ENCODE results near the gene AMFR. TPM values are rescaled to one million over a fixed set of nuclear protein-coding genes. Genes with fewer than 3 reads are reported as not detected.

The AMFR gene
- total RNA-seq, 1 donor from 2014 or later = 233 TPM

- DNase-seq (ENCODE audit: low read depth) = no peak
Measured at GRCh38 chr16:56424404-56424764, 961 bp downstream of the AMFR start.

- DNase-seq (ENCODE audit: low read depth) = no peak
Measured at GRCh38 chr16:56423584-56424403, 1.6 kb downstream of the AMFR start.

DNA sequence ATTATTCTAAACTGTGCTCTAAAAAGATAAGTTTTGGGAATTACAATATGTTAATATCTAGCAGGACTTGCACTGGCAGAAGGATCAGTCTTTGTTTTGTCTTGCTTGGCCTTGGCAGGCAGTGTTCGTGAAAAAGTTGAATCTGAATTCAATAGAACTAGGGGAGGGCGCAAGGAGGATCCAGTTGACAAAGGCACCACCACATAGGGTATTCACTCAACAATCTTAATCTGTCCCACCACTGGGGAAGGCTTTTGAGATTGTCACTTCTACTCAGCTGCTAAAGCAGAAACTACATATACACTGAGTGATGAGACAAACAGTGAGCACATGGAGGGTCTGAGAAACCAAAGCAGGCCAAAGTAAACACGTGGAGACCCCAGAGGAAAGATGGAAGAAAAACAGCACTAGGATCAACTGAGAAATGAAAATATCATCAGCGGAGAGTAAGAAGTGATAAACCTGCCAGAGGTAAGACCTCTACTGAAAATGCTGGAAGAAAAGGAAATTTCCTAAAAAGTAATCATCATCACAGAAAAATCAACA is 2.4 kb downstream of the AMFR start:
- no peak for DNase-seq (ENCODE audit: low read depth)

- DNase-seq (ENCODE audit: low read depth) = no peak
Measured at GRCh38 chr16:56421976-56422669, 3.2 kb downstream of the AMFR start.

DNA sequence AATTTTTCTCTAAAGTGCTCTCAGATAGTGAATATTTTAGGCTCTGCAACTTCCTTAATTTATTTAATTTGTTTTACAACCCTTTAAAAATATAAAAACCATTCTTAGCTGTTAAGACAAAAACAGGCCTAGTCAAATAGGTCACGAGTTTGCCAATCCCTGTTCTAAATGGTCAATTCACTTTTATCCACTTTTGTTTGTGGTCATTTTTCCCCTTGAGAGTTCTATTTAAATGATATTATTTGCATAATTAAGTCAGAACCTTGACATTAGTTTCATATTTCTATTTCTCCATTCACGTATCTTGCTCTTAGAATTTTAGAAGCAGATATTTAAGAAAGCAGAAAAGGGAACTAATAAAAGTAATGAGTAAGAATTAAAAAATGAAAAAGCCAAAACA is 4.0 kb downstream of the AMFR start:
- no peak for DNase-seq (ENCODE audit: low read depth)

DNA sequence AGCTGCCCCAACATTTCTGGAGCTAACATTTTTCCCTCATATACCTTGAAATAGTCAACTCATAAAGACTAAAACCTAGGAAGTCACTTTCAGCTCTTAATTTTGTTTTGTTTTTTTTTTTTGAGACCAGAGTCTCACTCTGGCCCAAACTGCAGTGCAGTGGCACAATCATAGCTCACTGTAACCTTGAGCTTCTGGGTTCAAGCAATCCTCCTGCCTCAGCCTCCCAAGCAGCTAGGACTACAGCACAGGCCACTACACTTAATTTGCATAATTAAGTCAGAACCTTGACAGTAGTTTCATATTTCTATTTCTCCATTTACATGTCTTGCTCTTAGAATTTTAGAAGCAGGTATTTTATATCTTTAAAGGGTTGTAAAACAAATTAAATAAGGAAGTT is 4.7 kb downstream of the AMFR start:
- DNase-seq (ENCODE audit: low read depth) = no peak

DNA sequence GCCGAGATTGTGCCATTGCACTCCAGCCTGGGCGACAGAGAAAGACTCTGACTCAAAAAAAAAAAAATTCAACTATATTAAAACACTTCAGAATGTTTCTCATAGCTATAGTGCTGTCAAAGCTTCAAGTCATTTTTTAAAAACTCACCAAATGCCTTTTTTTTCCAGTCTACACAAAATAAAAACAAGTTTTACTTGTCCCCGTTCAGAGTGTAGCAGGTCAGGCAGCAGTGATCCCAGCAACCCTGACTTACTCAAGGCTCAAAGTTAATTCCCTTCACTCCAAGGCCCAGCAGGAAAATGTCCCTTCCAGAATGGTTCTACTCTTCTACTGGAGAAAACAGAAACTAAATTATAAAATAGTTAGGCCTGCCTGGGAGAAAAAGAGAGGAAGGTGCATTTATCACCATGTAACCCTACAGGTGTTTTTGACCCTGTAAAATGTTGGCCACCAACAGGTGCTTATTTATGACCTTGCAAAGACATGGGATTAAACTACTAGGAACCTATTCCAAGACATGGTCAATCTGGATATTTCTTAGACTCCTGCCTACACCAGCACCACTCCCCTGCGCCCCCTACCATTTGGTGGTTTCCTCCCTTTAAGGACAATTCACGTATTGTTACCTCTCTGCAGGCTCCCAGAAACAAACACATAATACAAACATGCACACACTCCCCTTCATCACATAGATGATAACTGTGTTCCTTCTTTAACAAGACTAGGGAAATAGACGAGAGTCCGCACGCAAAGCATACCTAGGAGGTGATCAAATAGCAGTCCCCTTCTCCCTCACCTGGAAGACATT is 5.4 kb downstream of the AMFR start:
- no peak for DNase-seq (ENCODE audit: low read depth)

DNA sequence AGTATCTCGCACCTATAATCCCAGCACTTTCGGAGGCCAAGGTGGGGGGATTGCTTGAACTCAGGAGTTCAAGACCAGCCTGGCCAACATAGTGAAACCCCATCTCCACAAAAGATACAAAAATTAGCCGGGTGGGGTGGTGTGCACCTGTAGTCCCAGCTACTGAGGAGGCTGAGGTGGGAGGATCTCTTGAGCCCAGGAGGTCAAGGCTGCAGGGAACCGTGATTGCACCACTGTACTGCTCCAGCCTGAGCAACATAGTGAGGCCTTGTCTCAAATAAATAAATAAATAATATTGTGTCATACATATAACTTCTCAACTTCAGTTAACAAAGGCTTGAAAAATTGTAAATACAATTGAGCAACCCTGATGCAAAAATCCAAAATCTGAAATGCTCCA is 8.2 kb downstream of the AMFR start:
- DNase-seq (ENCODE audit: low read depth) = no peak

GRCh38 chr16:56415875-56416274 is 9.5 kb downstream of the AMFR start:
- no peak for DNase-seq (ENCODE audit: low read depth)

GRCh38 chr16:56414366-56414765 is 11.0 kb downstream of the AMFR start:
- no peak for DNase-seq (ENCODE audit: low read depth)

GRCh38 chr16:56413381-56413780 is 12.0 kb downstream of the AMFR start:
- DNase-seq (ENCODE audit: low read depth) = no peak

DNA sequence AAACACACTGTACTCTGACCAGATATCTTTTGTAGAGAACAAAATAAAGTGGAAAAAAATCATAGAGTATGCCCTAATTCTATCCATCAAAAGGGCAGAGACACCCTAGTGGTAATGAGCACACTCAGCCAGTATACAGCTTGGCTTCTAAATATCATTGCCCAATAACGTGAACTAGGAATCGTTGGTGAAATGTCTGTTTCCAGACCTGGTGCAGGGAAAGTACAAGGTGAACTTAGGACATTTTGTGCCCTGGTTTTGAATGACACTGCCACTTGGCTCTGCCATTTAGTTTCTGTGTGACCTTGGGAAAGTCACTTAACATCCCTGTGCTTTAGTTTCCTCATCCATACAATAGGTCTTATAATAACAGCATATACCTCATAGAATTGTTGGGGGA is 13.7 kb downstream of the AMFR start:
- DNase-seq (ENCODE audit: low read depth) = no peak

- no peak for DNase-seq (ENCODE audit: low read depth)
Measured at GRCh38 chr16:56411123-56411522, 14.2 kb downstream of the AMFR start.

DNA sequence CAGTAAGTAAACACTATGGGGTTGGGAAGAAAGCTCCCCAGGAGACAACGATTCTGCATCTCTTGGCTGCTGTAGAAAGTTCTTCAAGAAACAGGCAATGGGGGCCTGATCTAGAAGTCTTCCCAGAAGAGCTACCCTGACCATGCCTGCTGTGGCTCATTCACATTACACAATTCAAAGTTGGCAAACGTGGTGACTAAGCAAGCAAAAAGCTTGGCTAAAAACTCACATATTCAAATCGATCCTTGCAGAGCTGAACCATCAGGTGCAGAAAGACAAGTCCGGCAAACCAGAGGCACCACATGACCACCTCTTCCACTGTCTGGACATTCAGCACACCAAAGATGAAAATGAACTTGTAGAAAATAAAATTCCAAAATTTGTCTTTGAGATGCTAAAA is 16.1 kb downstream of the AMFR start:
- no peak for DNase-seq (ENCODE audit: low read depth)

DNA sequence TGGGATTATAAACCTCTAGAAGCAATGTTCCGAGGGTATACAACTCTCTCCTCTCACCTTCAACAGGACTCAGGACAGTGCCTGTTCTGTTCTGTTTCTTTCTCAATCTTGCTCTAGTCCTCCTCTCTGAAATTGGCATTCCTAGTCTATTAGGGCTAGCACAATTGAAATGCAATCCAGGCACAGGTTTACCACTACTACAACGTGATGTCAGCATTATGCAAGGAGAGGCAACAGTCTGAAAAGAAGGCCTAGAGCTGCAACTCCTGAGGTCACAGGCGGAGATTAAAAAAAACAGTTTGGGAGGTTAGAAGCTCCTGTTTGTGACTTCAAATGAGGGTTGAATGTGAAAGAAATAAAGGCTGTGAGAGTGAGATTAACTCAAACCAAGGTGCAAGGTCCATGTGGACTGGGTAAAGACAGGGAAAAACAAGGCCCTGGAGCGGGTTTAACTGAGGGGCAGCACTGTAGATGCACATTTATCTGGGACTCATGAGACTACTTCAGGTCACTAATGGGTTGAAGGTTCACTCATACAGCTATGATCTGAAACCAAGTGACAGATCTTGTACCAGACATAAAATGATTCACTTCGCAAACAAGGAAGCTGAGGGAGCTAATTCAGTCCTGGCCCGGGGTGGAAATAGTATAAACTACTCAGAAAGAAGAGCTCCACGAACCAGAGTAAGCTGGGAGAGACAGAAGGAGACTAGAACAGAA is 16.8 kb downstream of the AMFR start:
- no peak for DNase-seq (ENCODE audit: low read depth)

DNA sequence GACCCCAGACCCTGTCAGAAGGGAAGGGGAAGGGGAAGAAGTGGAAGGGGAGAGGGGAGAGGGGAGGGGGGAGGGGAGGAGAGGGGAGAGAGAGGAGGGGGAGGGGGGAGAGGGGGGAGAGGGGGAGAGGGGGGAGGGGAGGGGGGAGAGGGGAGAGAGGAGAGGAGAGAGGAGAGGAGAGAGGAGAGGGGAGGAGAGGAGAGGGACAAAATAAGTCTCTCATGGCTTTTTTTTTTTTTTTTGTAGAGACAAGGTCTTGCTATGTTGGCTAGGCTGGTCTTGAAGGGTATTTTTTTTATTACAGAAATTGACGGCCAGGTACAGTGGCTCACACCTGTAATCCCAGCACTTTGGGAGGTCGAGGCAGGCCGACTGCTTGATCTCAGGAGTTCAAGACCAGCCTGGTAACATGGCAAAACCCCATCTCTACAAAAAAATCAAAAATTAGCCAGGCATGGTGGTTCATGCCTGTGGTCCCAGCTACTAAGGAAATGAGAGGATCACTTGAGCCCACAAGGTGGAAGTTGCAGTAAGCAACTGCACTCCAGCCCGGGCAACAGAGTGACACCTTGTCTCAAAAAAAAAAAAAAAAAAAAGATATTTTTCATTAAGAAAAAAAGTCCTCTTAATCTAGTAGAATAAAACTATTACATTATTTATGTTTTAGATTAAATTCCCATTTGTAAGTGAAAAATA is 19.2 kb downstream of the AMFR start:
- no peak for DNase-seq (ENCODE audit: low read depth)

DNA sequence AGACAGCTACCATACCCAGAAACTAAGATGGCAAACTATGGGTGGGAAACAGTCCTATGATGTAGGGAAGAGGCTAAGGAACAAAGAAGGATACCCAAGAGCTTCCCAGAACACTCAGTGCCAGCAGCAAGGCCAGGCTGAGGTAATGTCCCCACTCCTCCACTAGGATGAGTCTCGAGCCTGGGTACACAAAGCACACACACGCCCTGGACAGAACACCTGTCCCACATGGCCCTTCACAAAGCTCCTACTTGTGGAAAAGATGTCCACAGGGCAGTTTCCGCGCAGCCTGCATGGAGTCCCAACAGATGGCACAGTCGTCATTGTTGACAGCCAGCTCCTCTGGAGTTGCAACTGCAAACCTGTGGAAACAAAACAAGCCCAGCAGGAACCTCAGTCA is 23.9 kb downstream of the AMFR start:
- DNase-seq (ENCODE audit: low read depth) = peak; percentile 72

GRCh38 chr16:56400458-56400857 is 24.9 kb downstream of the AMFR start:
- no peak for DNase-seq (ENCODE audit: low read depth)

GRCh38 chr16:56399486-56399885 is 25.9 kb downstream of the AMFR start:
- DNase-seq (ENCODE audit: low read depth) = no peak

GRCh38 chr16:56399047-56399446 is 26.3 kb downstream of the AMFR start:
- peak; percentile 69 for DNase-seq (ENCODE audit: low read depth)

DNA sequence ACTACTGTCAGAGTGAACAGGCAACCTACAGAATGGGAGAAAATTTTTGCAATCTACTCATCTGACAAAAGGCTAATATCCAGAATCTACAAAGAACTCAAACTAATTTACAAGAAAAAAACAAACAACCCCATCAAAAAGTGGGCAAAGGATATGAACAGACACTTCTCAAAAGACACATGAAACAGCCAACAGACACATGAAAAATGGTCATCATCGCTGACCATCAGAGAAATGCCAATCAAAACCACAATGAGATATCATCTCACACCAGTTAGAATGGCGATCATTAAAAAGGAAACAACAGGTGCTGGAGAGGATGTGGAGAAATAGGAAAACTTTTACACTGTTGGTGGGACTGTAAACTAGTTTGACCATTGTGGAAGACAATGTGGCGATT is 28.6 kb downstream of the AMFR start:
- DNase-seq (ENCODE audit: low read depth) = peak; percentile 56

Measured in myocyte (in vitro differentiated cells).